BJ (cell line): ENCODE measurements around the gene PCDHAC1. TPM values are rescaled to one million over a fixed set of nuclear protein-coding genes. Genes with fewer than 3 reads are reported as not detected.

Source experiments
- CTCF ChIA-PET: fragments of 350-600 bp; formaldehyde crosslinking; extraction: SDS; loops from one replicate; lab custom pipeline; 2021; ENCODE audit warnings: antibody characterized with exemption, inconsistent platforms; lab: Yijun Ruan, JAX
- POLR2A ChIA-PET: fragments of 300-600 bp; sonication (Branson Sonifier 250); formaldehyde crosslinking; extraction: SDS; loops from one replicate; lab custom pipeline; 2021; ENCODE audit warnings: antibody characterized with exemption; lab: Charles Lee
- DNase-seq: peaks from one replicate; pipeline ENCODE4 v3.0.0-alpha.2; 2011; ENCODE audit warnings: low read depth
- H3K27me3 ChIP-seq: 2 replicates; pipeline ENCODE4 v1.6.0; 2011; ENCODE audit warnings: low read length; ENCODE audit not compliant: control insufficient read depth, insufficient read depth
- H3K36me3 ChIP-seq: 2 replicates; pipeline ENCODE4 v1.5.1; 2011; ENCODE audit warnings: low read length; ENCODE audit not compliant: control insufficient read depth, insufficient read depth
- H3K4me3 ChIP-seq: 2 replicates; pipeline ENCODE4 v1.5.1; 2011; ENCODE audit warnings: low read depth, mild to moderate bottlenecking, control low read depth, low read length
- polyA plus RNA-seq: library from polyadenylated mRNA; depleted of rRNA; stranded (reverse); fragments of >200 nt; gene quantifications from 2 replicates; pipeline ENCODE4 v1.2.3, GENCODE V29; 2011; rRNA removed
- small RNA-seq: library from RNA; depleted of rRNA; stranded (forward); fragments of <200 nt; gene quantifications from one replicate; pipeline ENCODE3, GENCODE V24; 2012; ENCODE audit warnings: low replicate concordance, low read depth; ENCODE audit not compliant: insufficient read length
- TF ChIP-seq, protein P1 (sequence below): IDR thresholded peaks from 2 replicates; pipeline ENCODE4 v1.5.1; 2011; ENCODE audit warnings: low read depth, mild to moderate bottlenecking, control low read depth, inconsistent platforms, low read length, moderate library complexity; ENCODE audit not compliant: insufficient read depth

PCDHAC1 gene
- polyA plus RNA-seq, 1 experiment = 0.02 TPM

GRCh38 chr5:140978983-140979382 is 52.9 kb downstream of the PCDHAC1 start:
- H3K36me3 ChIP-seq = no peaks in the 10 kb centered on the region
- H3K4me3 ChIP-seq = no peak overlapping the region
- POLR2A ChIA-PET = no interaction called here
- no peaks in the 10 kb centered on the region for H3K27me3 ChIP-seq
- DNase-seq = no peak
- TF ChIP-seq, protein P1, sequence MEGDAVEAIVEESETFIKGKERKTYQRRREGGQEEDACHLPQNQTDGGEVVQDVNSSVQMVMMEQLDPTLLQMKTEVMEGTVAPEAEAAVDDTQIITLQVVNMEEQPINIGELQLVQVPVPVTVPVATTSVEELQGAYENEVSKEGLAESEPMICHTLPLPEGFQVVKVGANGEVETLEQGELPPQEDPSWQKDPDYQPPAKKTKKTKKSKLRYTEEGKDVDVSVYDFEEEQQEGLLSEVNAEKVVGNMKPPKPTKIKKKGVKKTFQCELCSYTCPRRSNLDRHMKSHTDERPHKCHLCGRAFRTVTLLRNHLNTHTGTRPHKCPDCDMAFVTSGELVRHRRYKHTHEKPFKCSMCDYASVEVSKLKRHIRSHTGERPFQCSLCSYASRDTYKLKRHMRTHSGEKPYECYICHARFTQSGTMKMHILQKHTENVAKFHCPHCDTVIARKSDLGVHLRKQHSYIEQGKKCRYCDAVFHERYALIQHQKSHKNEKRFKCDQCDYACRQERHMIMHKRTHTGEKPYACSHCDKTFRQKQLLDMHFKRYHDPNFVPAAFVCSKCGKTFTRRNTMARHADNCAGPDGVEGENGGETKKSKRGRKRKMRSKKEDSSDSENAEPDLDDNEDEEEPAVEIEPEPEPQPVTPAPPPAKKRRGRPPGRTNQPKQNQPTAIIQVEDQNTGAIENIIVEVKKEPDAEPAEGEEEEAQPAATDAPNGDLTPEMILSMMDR = no peak
- CTCF ChIA-PET = interaction anchor here (0.6 to 1.1 kb wide), 2 partner anchors 12 to 171 kb away, joined by 3 read pairs; no protein-coding TSS in a partner anchor

Small RNA genes lying within 50 kb of the gene (small RNA-seq; reads per million reads assigned to genes)
- not detected for gene AC010223.1

Other genes with a start within 250 kb of the PCDHAC1 start
- 76.3 and 80.6 TPM in 2 replicates for gene HARS1, start 234.9 kb upstream of the PCDHAC1 start, polyA plus RNA-seq
- 22.3 and 30.7 TPM in 2 replicates for gene HARS2, start 234.8 kb upstream of the PCDHAC1 start, polyA plus RNA-seq
- gene ZMAT2, start 225.9 kb upstream of the PCDHAC1 start, polyA plus RNA-seq = 23.4 and 49.5 TPM in 2 replicates
- gene PCDHA1, start 140.2 kb upstream of the PCDHAC1 start, polyA plus RNA-seq = 0.04 and 0.12 TPM in 2 replicates
- 0.02 TPM in 1 of 2 replicates, not detected in the other for gene PCDHA2, start 131.4 kb upstream of the PCDHAC1 start, polyA plus RNA-seq
- gene PCDHA3, start 125.2 kb upstream of the PCDHAC1 start, polyA plus RNA-seq = 0.16 and 0.21 TPM in 2 replicates
- gene PCDHA4, start 119.2 kb upstream of the PCDHAC1 start, polyA plus RNA-seq = 0.22 and 0.25 TPM in 2 replicates
- not detected in 2 replicates for gene PCDHA5, start 104.7 kb upstream of the PCDHAC1 start, polyA plus RNA-seq
- 0.02 and 0.09 TPM in 2 replicates for gene PCDHA6, start 98.3 kb upstream of the PCDHAC1 start, polyA plus RNA-seq
- 0.44 TPM in 2 replicates for gene PCDHA7, start 92.0 kb upstream of the PCDHAC1 start, polyA plus RNA-seq
- gene PCDHA8, start 85.1 kb upstream of the PCDHAC1 start, polyA plus RNA-seq = 0.01 and 0.02 TPM in 2 replicates
- gene PCDHA9, start 77.9 kb upstream of the PCDHAC1 start, polyA plus RNA-seq = 0.01 and 0.06 TPM in 2 replicates
- 0.02 TPM in 2 replicates for gene PCDHA10, start 70.4 kb upstream of the PCDHAC1 start, polyA plus RNA-seq
- gene PCDHA11, start 57.3 kb upstream of the PCDHAC1 start, polyA plus RNA-seq = not detected in 2 replicates
- not detected in 2 replicates for gene PCDHA12, start 51.0 kb upstream of the PCDHAC1 start, polyA plus RNA-seq
- gene PCDHA13, start 44.2 kb upstream of the PCDHAC1 start, polyA plus RNA-seq = not detected in 2 replicates
- gene PCDHAC2, start 40.2 kb downstream of the PCDHAC1 start, polyA plus RNA-seq = 0.06 TPM in 1 of 2 replicates, not detected in the other
- not detected in 2 replicates for gene PCDHB1, start 125.1 kb downstream of the PCDHAC1 start, polyA plus RNA-seq
- 0.42 and 0.99 TPM in 2 replicates for gene PCDHB2, start 168.3 kb downstream of the PCDHAC1 start, polyA plus RNA-seq
- gene PCDHB3, start 174.2 kb downstream of the PCDHAC1 start, polyA plus RNA-seq = 0.23 and 0.31 TPM in 2 replicates
- gene PCDHB4, start 195.5 kb downstream of the PCDHAC1 start, polyA plus RNA-seq = 0.02 TPM in 2 replicates
- gene PCDHB5, start 208.9 kb downstream of the PCDHAC1 start, polyA plus RNA-seq = 0.18 and 0.22 TPM in 2 replicates
- 0.20 and 0.26 TPM in 2 replicates for gene PCDHB6, start 223.8 kb downstream of the PCDHAC1 start, polyA plus RNA-seq
- gene PCDHB7, start 246.3 kb downstream of the PCDHAC1 start, polyA plus RNA-seq = 0.31 and 0.44 TPM in 2 replicates